Gastrocnemius medialis (tissue), 4 donors: ENCODE results near the gene C18orf54.

Experiments used
- POLR2A ChIP-seq, 2 donors: fragments of 450-650 bp; IDR thresholded peaks; one replicate each; pipeline ENCODE4 v1.6.1; 2017; ENCODE audit warnings: antibody characterized with exemption in 2 of 2, mild to moderate bottlenecking in 2 of 2, moderate library complexity in 2 of 2
- TF ChIP-seq, protein P1 (sequence below), 5 experiments: fragments of 450-650 bp in 3 of 5; fragments of 200-600 bp in 2 of 5; sonication (generic) in 2 of 5; IDR thresholded peaks in 4 of 5; conservative IDR thresholded peaks in 1 of 5; 1 replicate in 4 of 5; 2 replicates in 1 of 5; pipeline ENCODE4 v1.5.1; 2016 to 2019; ENCODE audit warnings: antibody characterized with exemption in 5 of 5, mild to moderate bottlenecking in 3 of 5, moderate library complexity in 3 of 5

GRCh38 chr18:54415086-54415485 lies 57.4 kb downstream of the C18orf54 start:
- TF ChIP-seq, protein P1, sequence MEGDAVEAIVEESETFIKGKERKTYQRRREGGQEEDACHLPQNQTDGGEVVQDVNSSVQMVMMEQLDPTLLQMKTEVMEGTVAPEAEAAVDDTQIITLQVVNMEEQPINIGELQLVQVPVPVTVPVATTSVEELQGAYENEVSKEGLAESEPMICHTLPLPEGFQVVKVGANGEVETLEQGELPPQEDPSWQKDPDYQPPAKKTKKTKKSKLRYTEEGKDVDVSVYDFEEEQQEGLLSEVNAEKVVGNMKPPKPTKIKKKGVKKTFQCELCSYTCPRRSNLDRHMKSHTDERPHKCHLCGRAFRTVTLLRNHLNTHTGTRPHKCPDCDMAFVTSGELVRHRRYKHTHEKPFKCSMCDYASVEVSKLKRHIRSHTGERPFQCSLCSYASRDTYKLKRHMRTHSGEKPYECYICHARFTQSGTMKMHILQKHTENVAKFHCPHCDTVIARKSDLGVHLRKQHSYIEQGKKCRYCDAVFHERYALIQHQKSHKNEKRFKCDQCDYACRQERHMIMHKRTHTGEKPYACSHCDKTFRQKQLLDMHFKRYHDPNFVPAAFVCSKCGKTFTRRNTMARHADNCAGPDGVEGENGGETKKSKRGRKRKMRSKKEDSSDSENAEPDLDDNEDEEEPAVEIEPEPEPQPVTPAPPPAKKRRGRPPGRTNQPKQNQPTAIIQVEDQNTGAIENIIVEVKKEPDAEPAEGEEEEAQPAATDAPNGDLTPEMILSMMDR (IDR thresholded peaks at IDR 0.05 in 4 of 5, conservative IDR thresholded peaks at IDR 0.05 in 1 of 5), result no peak
- no peak for TF ChIP-seq POLR2A (IDR thresholded peaks at IDR 0.05)
